Erythroblast (primary cell): ENCODE measurements around the gene TYMS.

Experiments
- GATA1 ChIP-seq: IDR thresholded peaks from 2 replicates; pipeline ENCODE4 v1.6.1; 2011; ENCODE audit warnings: low read depth, mild to moderate bottlenecking, control low read depth, low read length, moderate library complexity
- POLR2A ChIP-seq: IDR thresholded peaks from 2 replicates; pipeline ENCODE4 v1.6.1; 2011; ENCODE audit warnings: mild to moderate bottlenecking, low read length

GRCh38 chr18:710418-711300 lies 53.2 kb downstream of the TYMS start:
- TF ChIP-seq POLR2A (no peak), GATA1 (no peak)
